ENCODE data around the gene MEGF11.
"Not testable (repeated sequence)": the region's sequence is repeated elsewhere in the genome, so short reads cannot be mapped to it uniquely, and the experiment has no call there.

MEGF11 gene

GRCh38 chr15:66006986-66007385, 246.6 kb downstream of the MEGF11 start:
- DNase-seq (ENCODE audit: extremely low spot score), result no peak
- TF ChIP-seq FOXA1 (IDR thresholded peaks at IDR 0.05), result no peak
- CTCF ChIA-PET, result interaction anchor here (0.6 kb wide), 1 partner anchor 714 kb away, joined by 3 read pairs; no protein-coding TSS in a partner anchor

GRCh38 chr15:66004618-66005262, 248.8 kb downstream of the MEGF11 start:
- ChIA-PET CTCF (no interaction called here), POLR2A (no interaction called here)
- DNase-seq (ENCODE audit: extremely low spot score), result peak; percentile 68
- TF ChIP-seq FOXA1 (IDR thresholded peaks at IDR 0.05), result no peak
- TF ChIP-seq FOXK2 (IDR thresholded peaks at IDR 0.05), result no peak
- TF ChIP-seq TARDBP (IDR thresholded peaks at IDR 0.05), result no peak
- TF ChIP-seq ZNF384 (IDR thresholded peaks at IDR 0.05), result no peak
- no peak for TF ChIP-seq NFRKB (IDR thresholded peaks at IDR 0.05)
- no peak for TF ChIP-seq CTBP1 (IDR thresholded peaks at IDR 0.05; ENCODE audit: borderline replicate concordance)
- no peak for TF ChIP-seq L3MBTL2 (conservative IDR thresholded peaks at IDR 0.05)
- no peak for TF ChIP-seq FOXM1 (IDR thresholded peaks at IDR 0.05; ENCODE audit: borderline replicate concordance)
- no peak for TF ChIP-seq ELF4 (IDR thresholded peaks at IDR 0.05)
- TF ChIP-seq PKNOX1 (IDR thresholded peaks at IDR 0.05), result no peak
- TF ChIP-seq ARNT (IDR thresholded peaks at IDR 0.05), result no peak
- no peak for TF ChIP-seq SUZ12 (IDR thresholded peaks at IDR 0.05)

More at GRCh38 chr15:66006986-66007385, 246.6 kb downstream of the MEGF11 start:
- POLR2A ChIA-PET, result no interaction called here

- CTCF ChIA-PET; POLR2A ChIA-PET; DNase-seq (ENCODE audit: extremely low spot score): not testable (repeated sequence)
These were observed 250.4 kb downstream of the MEGF11 start for GRCh38 chr15:66003129-66003528.

DNA sequence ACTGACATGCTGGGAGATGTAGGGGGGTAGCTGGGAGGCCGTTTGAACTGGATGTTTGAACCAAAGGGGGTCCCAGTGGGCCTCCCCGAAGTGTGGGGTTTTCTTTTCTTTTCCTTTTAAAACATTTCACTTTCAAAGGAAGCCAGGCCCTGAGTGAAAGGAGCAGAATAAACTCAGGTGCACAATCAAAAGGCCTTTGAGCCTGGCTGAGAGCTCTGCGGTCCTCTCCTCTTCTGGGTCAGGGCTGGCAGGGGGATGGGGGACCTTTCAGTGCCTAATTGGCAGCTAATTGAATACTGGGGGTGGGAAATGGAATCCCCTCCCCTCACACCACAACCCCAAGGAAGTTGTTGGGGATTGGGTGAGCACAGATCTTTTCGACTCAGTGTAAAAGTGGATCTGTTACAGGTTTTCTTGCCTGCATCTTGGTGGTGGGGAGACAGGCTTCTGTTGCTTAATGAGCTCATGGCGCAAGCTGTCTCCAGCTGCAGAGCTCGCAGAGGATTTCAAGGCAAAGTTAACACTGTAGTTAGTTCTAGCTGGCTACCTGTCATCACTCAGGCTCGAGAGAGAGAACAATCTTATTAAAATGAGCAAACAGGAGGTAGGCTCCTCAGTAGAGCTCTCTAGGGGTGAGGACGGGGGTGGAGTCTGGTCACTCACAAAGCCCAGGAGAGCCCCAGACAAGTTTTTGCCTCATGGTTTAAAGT, 251.7 kb downstream of the MEGF11 start:
- POLR2A ChIA-PET, result no interaction called here
- CTCF ChIA-PET, result no interaction called here
- no peak for TF ChIP-seq LEF1 (IDR thresholded peaks at IDR 0.05; ENCODE audit: borderline replicate concordance)
- no peak for TF ChIP-seq CTBP1 (IDR thresholded peaks at IDR 0.05; ENCODE audit: borderline replicate concordance)
- TF ChIP-seq SP1 (IDR thresholded peaks at IDR 0.05), result no peak
- TF ChIP-seq ZNF384 (IDR thresholded peaks at IDR 0.05), result no peak
- no peak for TF ChIP-seq PKNOX1 (IDR thresholded peaks at IDR 0.05)
- TF ChIP-seq L3MBTL2 (conservative IDR thresholded peaks at IDR 0.05), result no peak
- TF ChIP-seq NFRKB (IDR thresholded peaks at IDR 0.05), result no peak
- TF ChIP-seq FOXK2 (IDR thresholded peaks at IDR 0.05), result no peak
- no peak for TF ChIP-seq SUZ12 (IDR thresholded peaks at IDR 0.05)
- TF ChIP-seq ELF4 (IDR thresholded peaks at IDR 0.05), result no peak
- TF ChIP-seq HDGF (IDR thresholded peaks at IDR 0.05; ENCODE audit: borderline replicate concordance), result no peak
- no peak for DNase-seq (ENCODE audit: extremely low spot score)

DNA sequence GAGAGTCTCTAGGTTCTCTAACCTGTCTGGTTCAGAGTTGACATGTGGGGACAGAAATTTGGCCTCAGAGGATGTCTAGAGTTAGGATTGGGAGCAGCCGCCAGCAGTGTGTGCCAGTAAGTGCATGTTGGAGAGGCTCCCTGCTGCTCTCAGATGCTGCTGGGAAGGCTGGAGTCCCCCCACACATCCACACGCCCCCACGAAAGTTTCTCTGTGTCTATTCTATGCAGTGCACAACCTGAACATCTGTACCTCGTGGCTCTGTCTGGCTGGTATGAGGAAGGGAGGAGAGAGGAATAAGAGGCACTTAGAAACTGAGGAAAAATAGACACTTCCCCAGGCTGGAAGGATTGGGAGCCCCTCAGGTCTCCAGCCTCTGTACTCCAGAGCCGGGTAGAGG, 252.5 kb downstream of the MEGF11 start:
- DNase-seq (ENCODE audit: extremely low spot score), result no peak
- no peak for TF ChIP-seq SUZ12 (IDR thresholded peaks at IDR 0.05)
- TF ChIP-seq BHLHE40 (IDR thresholded peaks at IDR 0.05; ENCODE audit: borderline replicate concordance), result no peak
- no peak for TF ChIP-seq FOXM1 (IDR thresholded peaks at IDR 0.05; ENCODE audit: borderline replicate concordance)
- TF ChIP-seq PKNOX1 (IDR thresholded peaks at IDR 0.05), result no peak
- no peak for TF ChIP-seq FOXA1 (IDR thresholded peaks at IDR 0.05)
- TF ChIP-seq SP1 (IDR thresholded peaks at IDR 0.05), result no peak
- no peak for TF ChIP-seq TARDBP (IDR thresholded peaks at IDR 0.05)
- CTCF ChIA-PET, result no interaction called here

GRCh38 chr15:65998486-65998885, 255.1 kb downstream of the MEGF11 start:
- TF ChIP-seq ARNT (IDR thresholded peaks at IDR 0.05) (no peak), HDGF (IDR thresholded peaks at IDR 0.05; ENCODE audit: borderline replicate concordance) (no peak), CTBP1 (IDR thresholded peaks at IDR 0.05; ENCODE audit: borderline replicate concordance) (no peak), L3MBTL2 (conservative IDR thresholded peaks at IDR 0.05) (no peak), TARDBP (IDR thresholded peaks at IDR 0.05) (no peak), FOXM1 (IDR thresholded peaks at IDR 0.05; ENCODE audit: borderline replicate concordance) (no peak), SP1 (IDR thresholded peaks at IDR 0.05) (no peak), PKNOX1 (IDR thresholded peaks at IDR 0.05) (no peak), NFRKB (IDR thresholded peaks at IDR 0.05) (no peak), BHLHE40 (IDR thresholded peaks at IDR 0.05; ENCODE audit: borderline replicate concordance) (no peak)
- DNase-seq (ENCODE audit: extremely low spot score), result no peak
- POLR2A ChIA-PET, result no interaction called here
- CTCF ChIA-PET, result interaction anchor here (0.8 kb wide), 1 partner anchor 12 kb away, joined by 3 read pairs; no protein-coding TSS in a partner anchor

More for the DNA sequence above, 252.5 kb downstream of the MEGF11 start:
- POLR2A ChIA-PET, result no interaction called here
